Measurements from ENCODE around the gene MACROD2.
"Not testable (repeated sequence)": the region's sequence is repeated elsewhere in the genome, so short reads cannot be mapped to it uniquely, and the experiment has no call there.

The MACROD2 gene

DNA sequence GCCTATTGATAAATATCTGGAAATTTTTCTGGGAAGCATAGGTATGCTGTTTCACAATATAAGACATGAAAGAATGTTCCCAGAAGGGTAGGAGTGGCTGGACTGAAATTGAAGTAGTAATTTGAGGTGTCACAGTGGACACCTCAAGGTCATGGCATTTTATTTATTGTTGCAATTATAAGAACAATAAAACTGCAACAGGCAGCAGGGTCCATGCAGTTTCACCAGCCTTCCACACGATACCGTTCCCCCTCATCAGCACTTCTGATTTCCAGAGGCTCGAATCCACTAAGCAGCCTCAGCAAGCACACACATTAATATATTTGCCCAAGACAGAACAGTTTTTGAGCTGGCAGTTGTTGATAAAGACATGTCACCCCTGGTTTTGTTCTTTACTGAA, 1540.5 kb downstream of the MACROD2 start:
- DNase-seq (ENCODE audit: low read depth): no peak

DNA sequence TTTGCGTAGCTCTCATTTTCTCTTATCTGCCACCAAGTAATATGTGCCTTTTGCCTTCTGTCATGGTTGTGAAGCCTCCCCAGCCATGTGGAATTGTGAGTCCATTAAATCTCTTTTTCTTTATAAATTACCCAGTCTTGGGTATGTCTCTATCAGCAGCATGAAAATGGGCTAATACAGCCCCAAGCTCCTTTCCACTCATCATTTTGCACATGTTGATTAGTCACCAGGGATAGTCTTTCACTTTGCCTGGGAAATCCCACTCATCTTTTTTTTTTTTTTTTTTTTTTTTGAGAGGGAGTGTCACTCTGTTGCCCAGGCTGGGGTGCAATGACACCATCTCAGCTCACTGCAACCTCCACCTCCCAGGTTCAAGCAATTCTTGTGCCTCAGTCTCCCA, 1541.9 kb downstream of the MACROD2 start:
- DNase-seq (ENCODE audit: low read depth): not testable (repeated sequence)

DNA sequence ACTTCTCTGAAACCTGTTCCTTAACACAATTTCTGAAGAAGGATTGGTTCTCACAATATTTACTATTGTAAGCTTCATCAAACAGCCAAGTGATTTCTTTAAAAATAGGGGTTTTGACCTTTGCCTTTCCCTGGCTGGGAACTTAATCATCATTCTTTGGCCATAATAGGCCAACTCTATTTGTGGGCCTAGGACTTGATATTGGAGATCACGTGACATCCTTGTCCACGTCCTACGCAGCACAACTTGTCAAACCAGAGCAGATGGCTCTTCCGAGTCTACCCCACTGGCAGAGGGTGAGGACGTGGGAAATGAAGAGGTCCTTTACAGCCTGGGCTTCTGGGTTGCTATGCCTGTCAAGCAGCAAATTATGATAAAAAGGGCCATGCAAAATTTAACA, 1547.3 kb downstream of the MACROD2 start:
- DNase-seq (ENCODE audit: low read depth): no peak

DNA sequence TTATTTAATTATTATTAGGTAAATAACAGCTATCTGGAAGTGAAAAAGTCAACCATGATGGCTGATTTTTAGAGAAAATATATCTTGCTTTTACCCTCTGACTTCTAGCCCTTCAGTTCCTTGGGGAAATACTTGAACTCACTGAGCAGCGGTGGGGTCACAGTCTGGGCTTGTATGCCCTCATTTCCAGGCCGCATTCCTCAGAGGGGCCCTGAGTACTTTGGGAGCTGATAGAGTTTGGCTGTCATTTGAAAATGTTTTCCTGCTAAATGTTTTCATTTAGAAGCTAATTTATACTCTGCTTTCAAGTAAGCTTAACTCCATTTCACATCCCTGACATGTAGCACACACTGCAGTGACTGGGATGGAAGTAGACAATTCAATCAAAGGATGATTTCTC, 1549.4 kb downstream of the MACROD2 start:
- DNase-seq (ENCODE audit: low read depth): no peak

DNA sequence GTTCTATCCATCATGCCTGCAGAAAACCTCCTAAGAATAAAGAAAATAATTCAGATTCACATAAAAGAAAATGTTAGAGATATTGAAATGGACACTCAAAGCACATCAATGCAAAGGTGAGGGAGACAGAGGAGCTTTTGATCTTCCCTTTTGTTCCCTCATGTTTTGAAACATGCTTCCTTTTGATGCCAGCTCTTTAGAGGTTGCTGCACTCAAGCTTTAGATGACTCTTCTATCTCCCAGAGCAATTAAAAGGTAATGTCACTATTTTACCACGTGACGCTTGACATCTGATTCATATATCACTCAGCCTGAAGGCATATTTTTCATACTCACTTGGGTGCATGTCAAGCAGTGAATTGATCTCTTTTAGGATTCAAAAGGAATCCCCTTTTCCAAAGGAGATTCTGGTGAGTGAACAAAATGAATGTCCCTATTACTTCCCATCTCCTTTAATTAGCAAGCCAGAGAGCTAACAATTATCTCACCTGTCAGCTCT, 1551.3 kb downstream of the MACROD2 start:
- DNase-seq (ENCODE audit: low read depth): no peak

DNA sequence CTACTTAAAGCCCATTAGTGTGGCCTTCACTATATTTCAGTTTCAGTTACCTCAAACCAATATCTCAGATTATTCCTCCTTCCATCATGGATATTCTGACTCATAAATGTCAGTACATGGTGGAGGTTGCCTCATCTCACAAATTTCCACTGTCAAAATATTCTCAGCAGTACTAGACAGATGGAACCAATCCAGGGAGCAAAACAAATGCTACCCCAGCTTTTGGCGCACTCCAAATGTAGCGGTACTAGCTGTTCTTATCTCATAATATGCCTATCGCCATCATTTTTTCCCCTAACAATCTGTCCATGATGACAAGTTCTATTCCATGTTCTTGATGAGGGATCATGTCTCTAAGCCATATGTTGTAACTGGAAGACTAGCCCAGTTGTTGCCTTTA, 1551.8 kb downstream of the MACROD2 start:
- no peak for DNase-seq (ENCODE audit: low read depth)

DNA sequence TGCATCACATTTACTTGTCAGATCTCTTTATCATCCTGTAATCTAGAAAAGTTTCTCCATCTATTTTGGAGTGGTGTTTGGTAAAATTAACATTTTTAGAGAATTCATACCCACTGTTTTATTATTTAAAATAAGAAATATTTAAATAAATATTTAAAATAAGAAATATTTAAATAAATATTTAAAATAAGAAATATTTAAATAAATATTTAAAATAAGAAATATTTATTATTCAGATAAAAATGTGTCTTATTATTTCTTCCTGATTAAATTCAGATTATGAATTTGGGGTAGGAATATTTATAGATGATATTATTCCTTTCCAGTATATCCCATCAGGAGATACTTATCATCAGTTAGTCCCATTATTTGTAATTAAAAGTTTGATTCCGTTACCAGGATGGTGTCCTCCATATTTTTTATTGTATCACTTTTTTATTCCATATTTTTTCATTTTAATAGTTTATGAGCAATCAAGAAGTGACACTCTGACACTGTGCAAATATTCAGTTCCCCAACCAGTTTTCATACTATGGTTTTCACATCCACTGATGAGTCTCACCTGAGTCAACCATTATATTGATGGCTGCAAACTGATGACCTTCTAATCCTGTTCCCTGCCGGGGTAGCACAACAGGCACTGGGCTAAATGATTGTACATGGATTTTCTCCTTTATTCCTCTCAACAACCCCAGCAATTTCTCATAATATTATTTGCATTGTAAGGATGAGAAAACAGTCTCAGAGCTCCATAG, 1555.0 kb downstream of the MACROD2 start:
- DNase-seq (ENCODE audit: low read depth): no peak

DNA sequence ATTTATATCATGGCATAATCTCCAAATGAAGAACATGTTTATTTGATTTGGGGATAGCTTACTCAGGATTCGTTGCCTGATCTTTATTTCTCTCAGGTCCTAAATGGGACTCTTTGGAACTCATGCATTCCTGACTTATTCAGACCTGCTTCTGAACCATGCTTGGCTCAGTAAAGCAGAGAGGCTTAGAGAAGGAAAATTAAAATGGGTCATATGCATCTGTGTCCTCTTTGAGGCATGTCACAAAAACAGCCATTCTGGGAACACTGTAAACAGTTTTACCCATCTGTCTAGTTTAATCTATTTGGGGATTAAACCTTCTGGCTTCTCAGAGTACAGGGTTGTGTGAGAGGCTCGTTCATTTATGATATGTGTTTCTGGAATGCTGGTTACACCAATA, 1560.6 kb downstream of the MACROD2 start:
- DNase-seq (ENCODE audit: low read depth): no peak

DNA sequence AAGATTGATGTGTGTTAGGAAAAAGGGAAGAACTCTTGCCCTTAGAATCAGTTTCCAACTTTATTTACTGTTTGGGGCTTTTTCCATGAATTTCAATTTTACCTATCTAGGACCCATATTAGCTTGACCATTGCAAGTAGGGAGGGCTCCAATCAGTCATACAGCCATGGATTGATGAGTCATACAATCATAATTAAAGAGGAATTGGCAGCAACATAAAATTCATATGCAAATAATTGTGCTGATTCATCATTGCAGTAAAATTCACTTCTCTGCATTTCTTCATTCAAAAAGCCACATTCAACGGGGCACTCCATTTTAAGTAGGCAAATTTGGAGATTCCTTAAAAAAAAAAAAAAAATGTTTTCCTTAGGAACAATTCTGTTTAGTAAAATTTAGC, 1561.6 kb downstream of the MACROD2 start:
- DNase-seq (ENCODE audit: low read depth): no peak

DNA sequence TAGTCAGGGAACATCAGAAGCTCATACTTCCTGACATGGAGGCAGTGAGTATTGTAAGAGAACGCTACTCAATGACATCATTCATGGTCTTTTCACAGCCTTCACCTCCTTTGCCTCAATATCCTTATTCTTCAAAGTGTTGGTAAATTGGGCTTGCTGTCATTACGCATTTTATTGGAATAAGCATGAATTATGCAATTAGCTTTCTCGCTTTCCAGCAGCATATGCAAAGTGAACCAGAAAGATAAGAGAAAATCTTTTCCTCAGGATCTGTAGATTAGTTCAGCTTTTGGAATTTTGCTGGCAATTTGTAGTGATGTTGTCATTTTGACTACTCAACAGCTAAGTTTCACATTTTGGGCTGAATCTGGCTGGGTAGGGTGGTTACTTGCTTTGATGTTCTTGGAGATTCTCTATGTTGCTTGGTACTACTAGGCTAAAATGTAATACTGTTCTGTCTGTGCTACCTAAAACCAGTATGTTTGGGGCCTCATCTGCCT, 1565.8 kb downstream of the MACROD2 start:
- DNase-seq (ENCODE audit: low read depth): no peak

DNA sequence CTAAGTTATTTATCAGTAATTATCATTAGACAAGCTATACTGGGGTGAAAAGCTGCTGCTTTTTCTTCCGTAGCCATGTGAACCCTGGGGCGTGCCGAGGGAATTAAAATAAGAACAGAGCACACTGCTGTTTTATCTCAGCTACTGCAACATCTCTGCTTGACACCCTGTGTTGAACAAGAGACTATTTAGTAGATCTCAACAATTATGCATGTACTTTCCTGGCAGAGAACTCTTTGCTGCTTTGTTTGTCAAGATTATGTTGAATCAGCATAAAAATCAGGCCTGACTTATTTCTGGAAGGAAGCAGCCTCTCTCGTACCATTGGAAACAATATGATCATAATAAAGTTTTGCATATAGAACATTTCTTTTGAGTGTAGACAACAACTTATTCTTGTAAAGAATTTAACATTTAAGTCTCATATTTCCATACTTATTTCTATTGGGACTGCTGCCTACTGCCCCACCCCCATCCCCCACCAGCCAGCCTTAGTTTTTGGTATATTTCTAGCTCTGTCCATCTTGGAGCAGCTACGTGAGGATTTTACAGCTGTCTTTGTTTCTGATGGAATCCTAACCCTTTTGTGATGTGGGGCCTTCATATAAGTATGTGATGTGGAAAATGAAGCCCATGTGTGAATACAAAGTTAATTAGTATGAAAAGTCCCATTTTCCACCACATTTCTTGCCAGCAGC, 1566.5 kb downstream of the MACROD2 start:
- DNase-seq (ENCODE audit: low read depth): no peak

DNA sequence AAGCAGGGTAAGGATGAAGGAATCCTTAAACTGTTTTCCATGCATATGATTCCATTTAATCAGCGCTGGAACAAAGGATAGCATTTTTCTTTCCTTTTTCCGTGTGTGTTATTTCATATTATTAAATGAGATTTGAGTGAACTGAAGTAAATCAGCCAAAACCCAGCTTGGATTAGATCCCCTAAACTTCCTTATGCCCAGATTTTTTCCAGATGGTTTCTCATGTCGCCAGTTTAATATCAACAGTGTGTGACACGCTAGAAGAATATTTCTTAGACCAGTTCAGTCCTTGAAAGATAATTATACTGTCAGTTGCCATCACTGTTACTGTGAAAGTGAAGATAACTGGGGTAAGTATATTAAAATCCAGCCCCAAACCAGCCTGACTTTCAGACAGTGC, 1568.5 kb downstream of the MACROD2 start:
- DNase-seq (ENCODE audit: low read depth): no peak

DNA sequence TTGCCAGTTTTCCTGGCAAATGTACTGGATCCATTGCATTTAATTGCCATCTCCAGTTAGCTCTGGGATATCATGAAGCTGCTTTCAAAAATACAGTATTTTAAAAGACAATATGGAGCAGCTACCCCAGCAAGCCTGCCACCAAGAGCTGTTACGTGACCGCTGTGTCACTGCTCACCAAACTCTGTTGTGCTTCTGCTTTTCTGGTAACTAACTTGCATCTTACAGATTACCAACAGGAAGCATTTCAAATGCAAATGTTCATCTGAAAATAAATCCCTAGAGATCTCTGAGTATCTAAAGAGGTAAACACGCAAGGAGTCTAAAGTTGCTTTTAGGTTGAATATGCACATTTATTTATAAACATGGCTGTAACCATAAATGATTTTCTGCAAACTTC, 1569.7 kb downstream of the MACROD2 start:
- DNase-seq (ENCODE audit: low read depth): no peak

DNA sequence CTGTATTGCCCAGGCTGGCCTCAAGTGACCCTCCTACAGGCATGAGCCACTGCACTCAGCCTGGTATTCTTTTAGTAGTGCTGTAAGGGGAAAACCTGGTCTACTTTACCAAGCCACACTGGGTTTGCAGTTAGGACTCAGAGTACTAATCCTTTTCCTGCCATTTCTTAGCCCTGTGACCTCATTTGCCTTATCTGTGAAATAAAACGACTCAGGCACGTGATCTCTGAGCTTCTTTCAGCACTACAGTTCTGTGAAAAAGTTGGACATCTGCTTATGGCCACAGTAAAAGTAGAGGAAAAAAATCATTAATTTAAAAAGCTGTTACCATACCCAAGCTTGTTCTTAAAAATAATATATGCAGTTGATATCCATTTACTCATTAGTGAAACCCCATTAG, 1570.5 kb downstream of the MACROD2 start:
- DNase-seq (ENCODE audit: low read depth): no peak

DNA sequence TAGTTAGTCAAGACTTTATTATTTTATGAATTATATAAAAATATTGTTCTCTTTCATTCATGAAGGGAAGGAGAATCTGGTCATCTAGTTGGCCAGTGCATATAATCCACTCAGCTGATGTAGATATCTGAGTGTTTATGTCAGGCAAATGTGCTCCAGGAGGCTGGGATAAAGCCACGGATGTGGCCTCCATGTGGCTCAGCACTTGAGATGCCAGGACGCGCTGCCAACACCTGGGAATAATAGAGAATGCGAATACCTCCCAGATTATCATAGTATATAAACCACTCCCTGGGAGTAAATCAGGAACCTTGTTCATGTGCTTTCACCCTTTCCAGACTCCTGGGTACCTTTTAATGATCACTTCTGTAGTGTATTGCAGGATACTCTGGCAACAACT, 1571.9 kb downstream of the MACROD2 start:
- no peak for DNase-seq (ENCODE audit: low read depth)

DNA sequence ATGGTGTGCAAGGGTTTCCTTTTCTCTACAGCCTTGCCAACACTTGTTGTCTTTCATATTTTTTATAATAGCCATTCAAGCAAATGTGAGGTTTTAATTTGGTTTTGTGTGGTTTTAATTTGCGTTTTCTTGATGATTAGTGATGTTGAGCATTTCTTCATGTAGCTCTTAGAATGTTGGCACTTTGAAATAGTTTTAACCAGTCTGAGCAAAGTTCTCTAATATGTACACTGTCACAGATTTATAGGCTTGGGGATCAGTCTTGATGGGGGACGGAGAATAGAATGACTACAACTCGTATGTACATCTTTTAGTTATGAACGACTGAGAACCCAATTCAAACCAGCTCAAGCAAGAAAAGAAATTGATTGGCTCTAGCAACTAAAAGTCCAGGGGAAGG, 1574.8 kb downstream of the MACROD2 start:
- DNase-seq (ENCODE audit: low read depth): no peak

DNA sequence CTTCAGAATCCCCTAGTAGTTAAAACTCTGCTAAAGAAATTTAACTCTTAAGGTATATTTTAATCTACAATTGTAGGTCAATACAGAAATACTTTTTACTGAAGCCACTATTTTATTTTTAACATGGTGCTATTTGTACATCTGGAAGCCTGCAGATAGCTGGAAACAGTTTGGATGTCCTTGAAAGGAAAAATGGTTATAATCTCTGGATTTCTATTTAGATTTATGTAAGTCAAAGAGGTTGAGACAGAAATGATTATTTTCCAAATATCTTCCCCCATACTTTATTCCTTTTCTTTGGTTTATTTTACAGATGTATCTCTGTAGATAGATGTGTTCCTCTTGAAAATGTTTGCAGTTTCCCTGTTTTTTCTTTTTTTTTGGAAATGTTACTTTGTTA, 1575.7 kb downstream of the MACROD2 start:
- no peak for DNase-seq (ENCODE audit: low read depth)

DNA sequence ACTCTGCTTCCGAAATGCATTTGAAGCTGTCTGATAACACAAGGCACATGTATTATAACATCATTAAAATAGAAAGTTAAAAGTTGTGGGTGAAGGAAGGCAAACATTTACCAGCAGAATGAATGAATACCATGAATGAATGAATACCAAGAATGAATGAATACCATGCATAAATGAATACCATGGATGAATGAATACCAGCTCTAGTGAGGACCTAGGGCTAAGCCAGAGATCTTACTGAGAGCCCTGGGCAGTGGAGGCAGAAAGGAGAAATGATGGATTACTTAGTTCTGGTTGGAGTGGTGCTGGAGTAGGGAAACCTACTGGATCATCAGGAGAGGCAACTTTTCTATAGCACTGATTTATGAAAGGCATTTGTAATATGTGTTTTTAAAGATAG, 1579.9 kb downstream of the MACROD2 start:
- no peak for DNase-seq (ENCODE audit: low read depth)

DNA sequence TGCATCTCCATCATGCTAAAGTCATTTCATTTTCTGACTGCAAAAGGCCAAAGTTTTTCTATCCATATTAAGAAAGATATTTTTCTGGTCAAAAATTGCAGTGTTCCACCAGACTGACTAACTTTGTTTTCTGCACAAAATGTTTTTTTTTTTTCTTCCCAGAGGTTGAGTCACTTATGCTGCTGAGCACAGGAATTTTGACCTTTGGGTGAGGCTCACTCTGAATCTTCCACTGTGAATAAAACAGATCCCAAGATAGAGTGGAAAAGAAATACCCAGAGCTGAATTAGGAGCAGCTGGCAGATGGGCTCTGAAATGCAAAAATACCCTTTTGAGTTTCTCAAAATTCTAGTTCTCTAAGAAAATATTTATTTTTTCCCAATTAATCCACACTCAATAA, 1581.1 kb downstream of the MACROD2 start:
- no peak for DNase-seq (ENCODE audit: low read depth)

DNA sequence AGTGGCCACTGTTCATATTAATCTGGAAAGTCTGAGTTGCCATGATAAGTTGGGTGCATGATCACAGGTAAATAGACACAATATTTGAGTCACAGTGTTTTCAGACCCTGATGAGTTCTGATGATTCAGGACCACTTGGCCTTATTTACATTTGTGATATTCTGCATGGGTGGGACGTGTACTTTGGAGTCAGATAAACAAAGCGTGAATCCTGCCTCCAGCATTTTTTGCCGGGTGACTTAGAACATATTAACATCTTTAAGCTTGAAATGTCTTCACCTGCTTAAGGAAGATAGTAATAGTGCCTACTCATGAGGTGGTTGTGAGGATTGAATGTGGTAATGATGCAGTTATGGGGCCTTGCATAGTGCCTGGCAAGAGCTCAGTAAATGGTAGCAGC, 1582.8 kb downstream of the MACROD2 start:
- no peak for DNase-seq (ENCODE audit: low read depth)

DNA sequence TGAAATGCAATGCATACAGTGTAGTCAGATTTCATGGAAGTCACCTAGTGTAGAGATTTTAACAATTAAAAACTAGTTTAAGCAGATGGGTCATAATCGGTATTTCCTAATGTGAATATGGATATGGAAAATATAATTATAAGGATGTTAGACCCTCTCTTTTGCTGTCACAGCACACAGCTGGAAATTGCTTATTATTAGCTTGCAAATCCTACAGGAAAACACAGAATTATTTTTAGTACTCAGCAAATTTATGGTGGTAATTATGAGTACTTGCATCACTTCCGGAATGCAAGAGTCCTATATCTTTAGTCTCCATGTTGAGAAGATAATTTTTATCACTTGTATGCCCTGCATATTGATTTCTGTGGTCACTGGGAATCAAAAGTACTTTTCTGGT, 1584.4 kb downstream of the MACROD2 start:
- no peak for DNase-seq (ENCODE audit: low read depth)

DNA sequence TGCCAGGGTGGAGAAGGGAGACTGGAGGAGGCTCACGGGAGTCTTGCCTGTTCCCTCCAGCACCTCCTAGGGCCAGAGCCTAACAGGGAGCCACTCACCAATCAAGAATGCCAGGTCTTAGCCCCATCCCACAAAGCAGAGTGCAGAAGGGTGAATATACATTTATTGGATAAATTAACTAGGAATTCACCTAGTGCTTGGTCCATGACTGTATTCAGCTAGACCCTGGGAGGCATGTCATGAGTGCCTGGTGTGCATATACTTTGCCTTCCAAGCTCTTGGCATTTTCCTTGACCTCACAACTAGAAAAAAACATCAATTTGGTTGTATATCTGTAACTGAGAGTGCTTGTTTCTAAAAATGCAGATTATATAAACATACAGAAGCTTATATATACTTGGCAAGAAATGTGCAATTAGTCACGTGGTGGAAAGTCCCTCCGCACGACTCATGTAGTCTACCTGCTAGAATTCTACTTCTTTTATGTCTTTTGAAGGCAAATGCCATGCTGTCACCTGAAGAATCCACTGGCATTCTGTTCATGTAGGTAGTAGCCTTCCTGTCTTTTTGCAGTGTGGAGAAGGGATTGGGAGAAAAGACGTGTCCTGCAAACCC, 1586.9 kb downstream of the MACROD2 start:
- no peak for DNase-seq (ENCODE audit: low read depth)

DNA sequence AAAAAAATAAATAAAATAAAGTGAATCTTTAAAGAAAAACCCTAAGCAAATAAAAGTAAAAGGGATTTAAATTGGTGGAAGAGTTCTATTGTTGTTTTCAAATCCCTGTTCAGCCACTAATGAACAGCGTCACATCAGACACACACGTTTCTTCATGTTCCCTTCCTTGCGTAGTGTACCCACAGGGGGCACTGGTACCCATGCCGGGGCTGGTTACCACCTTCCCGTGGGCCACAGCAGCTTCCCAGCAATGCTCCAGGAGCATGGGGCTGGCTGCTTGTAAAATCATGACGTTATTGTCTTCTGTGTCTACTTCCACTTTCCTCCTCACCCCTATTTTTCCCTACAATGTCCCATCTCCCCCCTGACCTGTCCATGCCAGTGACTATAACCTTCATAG, 1589.2 kb downstream of the MACROD2 start:
- no peak for DNase-seq (ENCODE audit: low read depth)

Measured in activated T-helper 1 cell treated with Interleukin-2 at 50 U/mL for 16 hours (primary cell).